SK-N-SH (cell line): ENCODE data around the gene MVB12B. TPM values are rescaled to one million over a fixed set of nuclear protein-coding genes. Genes with fewer than 3 reads are reported as not detected.

Source experiments
- CTCF ChIA-PET: fragments of 300-600, 350-600 bp; formaldehyde crosslinking; extraction: SDS; loops from one replicate; lab custom pipeline; 2021; lab: Yijun Ruan, JAX
- POLR2A ChIA-PET: fragments of 350-600 bp; sonication (Branson Sonifier 250); formaldehyde crosslinking; extraction: SDS; loops from one replicate; lab custom pipeline; 2020; ENCODE audit warnings: antibody characterized with exemption, inconsistent platforms; lab: Yijun Ruan, JAX
- DNase-seq: peaks from one replicate; pipeline ENCODE4 v3.0.0; 2012
- H2AFZ ChIP-seq: fragments of 200-600 bp; sonication (generic); 2 replicates; pipeline ENCODE4 v1.8.1; 2016; ENCODE audit warnings: antibody characterized with exemption, mild to moderate bottlenecking, low read depth
- H3F3A ChIP-seq: fragments of 200-600 bp; sonication (generic); replicated peaks from 2 replicates; pipeline ENCODE3; 2016; ENCODE audit warnings: antibody characterized with exemption, mild to moderate bottlenecking; ENCODE audit not compliant: insufficient read depth
- H3K27ac ChIP-seq, 2 experiments: fragments of 200-500 bp in 1 of 2; fragments of 200-600 bp in 1 of 2; sonication (Bioruptor generic) in 1 of 2; sonication (generic), shearing (Covaris generic) in 1 of 2; 2 replicates each; pipeline versions ENCODE4 v1.5.1 to v1.6.1; 2014 to 2016; ENCODE audit warnings: low read depth in 2 of 2, inconsistent platforms in 1 of 2, low read length in 1 of 2, mild to moderate bottlenecking in 1 of 2, mixed read lengths in 1 of 2
- H3K27me3 ChIP-seq: fragments of 200-600 bp; sonication (generic), shearing (Covaris generic); 2 replicates; pipeline ENCODE4 v1.6.1; 2016; ENCODE audit warnings: mixed run types; ENCODE audit not compliant: insufficient read depth
- H3K36me3 ChIP-seq, 2 experiments: fragments of 200-500 bp in 1 of 2; fragments of 200-600 bp in 1 of 2; sonication (Bioruptor generic) in 1 of 2; sonication (generic) in 1 of 2; replicated peaks in 1 of 2; 2 replicates each; pipeline versions ENCODE3 to v1.5.1; 2014 to 2016; ENCODE audit warnings: low read length in 1 of 2, mild to moderate bottlenecking in 1 of 2; ENCODE audit not compliant: insufficient read depth in 2 of 2, control insufficient read depth in 1 of 2
- H3K4me1 ChIP-seq, 2 experiments: fragments of 200-500 bp in 1 of 2; fragments of 200-600 bp in 1 of 2; sonication (Bioruptor generic) in 1 of 2; sonication (generic), shearing (Covaris generic) in 1 of 2; 2 replicates each; pipeline versions ENCODE4 v1.5.1 to v1.6.1; 2014 to 2016; ENCODE audit warnings: low read depth in 1 of 2, low read length in 1 of 2, mixed run types in 1 of 2; ENCODE audit not compliant: insufficient read depth in 2 of 2, control insufficient read depth in 1 of 2
- H3K4me2 ChIP-seq: fragments of 200-600 bp; sonication (generic), shearing (Covaris generic); 2 replicates; pipeline ENCODE4 v1.6.1; 2017; ENCODE audit warnings: mixed run types
- H3K4me3 ChIP-seq, 2 experiments: fragments of 200-500 bp in 1 of 2; fragments of 200-600 bp in 1 of 2; sonication (Bioruptor generic) in 1 of 2; sonication (generic), shearing (Covaris generic) in 1 of 2; 2 replicates each; pipeline versions ENCODE4 v1.5.1 to v1.8.1; 2014 to 2016; ENCODE audit warnings: low read depth in 2 of 2, inconsistent platforms in 1 of 2, low read length in 1 of 2, mild to moderate bottlenecking in 1 of 2, mixed read lengths in 1 of 2, moderate library complexity in 1 of 2
- H3K79me2 ChIP-seq: fragments of 200-600 bp; sonication (generic); 2 replicates; pipeline ENCODE4 v1.8.1; 2017; ENCODE audit warnings: mild to moderate bottlenecking; ENCODE audit not compliant: insufficient read depth
- H3K9ac ChIP-seq: fragments of 200-600 bp; sonication (generic); 2 replicates; pipeline ENCODE4 v1.6.1; 2017; ENCODE audit warnings: mixed run types
- H3K9me2 ChIP-seq: fragments of 200-600 bp; sonication (generic); 2 replicates; pipeline ENCODE4 v1.6.1; 2017; ENCODE audit warnings: mixed run types
- H3K9me3 ChIP-seq: fragments of 200-600 bp; sonication (generic); 2 replicates; pipeline ENCODE4 v1.6.1; 2017; ENCODE audit warnings: mixed run types, mild to moderate bottlenecking, moderate library complexity
- H4K20me1 ChIP-seq: fragments of 200-600 bp; sonication (generic); 2 replicates; pipeline ENCODE4 v1.6.1; 2017; ENCODE audit warnings: mild to moderate bottlenecking, mixed run types; ENCODE audit not compliant: insufficient read depth
- CTCF ChIP-seq: fragments of 200-600 bp; sonication (generic); IDR thresholded peaks from 2 replicates; pipeline ENCODE4 v1.6.1; 2017; ENCODE audit warnings: antibody characterized with exemption, mild to moderate bottlenecking, moderate library complexity
- ELF1 ChIP-seq: IDR thresholded peaks from 2 replicates; pipeline ENCODE4 v1.4.0; 2012
- EZH2phosphoT487 ChIP-seq: fragments of 200-600 bp; sonication (generic); IDR thresholded peaks from 2 replicates; pipeline ENCODE4 v1.6.1; 2017; ENCODE audit warnings: low read depth, mixed run types, mild to moderate bottlenecking, antibody characterized with exemption, moderate library complexity, borderline replicate concordance
- FOXM1 ChIP-seq: IDR thresholded peaks from 2 replicates; pipeline ENCODE4 v1.4.0; 2012; ENCODE audit warnings: low read depth, mild to moderate bottlenecking
- GATA2 ChIP-seq: sonication (generic); formaldehyde crosslinking; IDR thresholded peaks from 2 replicates; pipeline ENCODE4 v1.5.0; 2020; ENCODE audit warnings: mild to moderate bottlenecking, missing genetic modification reagents
- IRF3 ChIP-seq: fragments of 150-350 bp; IDR thresholded peaks from 2 replicates; pipeline ENCODE4 v1.6.1; 2016; ENCODE audit warnings: mild to moderate bottlenecking, low read depth, low read length
- JUND ChIP-seq: IDR thresholded peaks from 2 replicates; pipeline ENCODE4 v1.4.0; 2012
- MAX ChIP-seq: IDR thresholded peaks from 2 replicates; pipeline ENCODE4 v1.4.0; 2012; ENCODE audit warnings: low read depth
- PBX3 ChIP-seq: IDR thresholded peaks from 2 replicates; pipeline ENCODE4; 2012
- POLR2AphosphoS5 ChIP-seq: IDR thresholded peaks from 2 replicates; pipeline ENCODE4 v1.6.1; 2012; ENCODE audit warnings: low read depth, low read length
- SMC3 ChIP-seq: IDR thresholded peaks from 2 replicates; pipeline ENCODE4 v1.6.1; 2012; ENCODE audit warnings: low read depth, low read length, improper control_type of control experiment
- USF1 ChIP-seq: IDR thresholded peaks from 2 replicates; pipeline ENCODE4 v1.4.0; 2012; ENCODE audit warnings: low read depth, borderline replicate concordance
- USF2 ChIP-seq: fragments of 150-350 bp; IDR thresholded peaks from 2 replicates; pipeline ENCODE4 v1.6.1; 2017; ENCODE audit warnings: antibody characterized with exemption, low read length, low read depth, borderline replicate concordance
- ZBTB33 ChIP-seq: IDR thresholded peaks from 2 replicates; pipeline ENCODE4 v1.4.0; 2012; ENCODE audit warnings: low read depth, borderline replicate concordance
- WGBS: methylation state at CpG from one replicate; pipeline ENCODE4 v1.1.6; 2017; ENCODE audit warnings: low lambda C conversion rate; 5-methylcytosine and 5-hydroxymethylcytosine counted together
- polyA plus RNA-seq, 3 experiments: library from polyadenylated mRNA; depleted of rRNA; stranded (reverse); fragments of >200 nt; gene quantifications; 2 replicates each; pipeline ENCODE4 v1.2.3, GENCODE V29; 2012

Gene MVB12B
- polyA plus RNA-seq, 1 of the 3 experiments (the other 2 are of a cell fraction): 5.1 TPM

GRCh38 chr9:126316085-126316655 lies 10.5 kb upstream of the MVB12B start:
- Histone ChIP-seq H3K79me2 (no peaks in the 10 kb centered on the region), H3K36me3 (no peaks in the 10 kb centered on the region), H3K9ac (no peak overlapping the region), H3K27ac (no peak overlapping the region), H4K20me1 (no peaks in the 10 kb centered on the region), H3K4me2 (no peak overlapping the region), H3K27me3 (no peaks in the 10 kb centered on the region), H3K4me1 (no peaks in the 10 kb centered on the region), H3K9me2 (no peaks in the 10 kb centered on the region), H3K4me3 (no peak overlapping the region), H3K9me3 (no peaks in the 10 kb centered on the region)
- CTCF ChIA-PET: interaction anchor here (1.1 to 1.9 kb wide), 4 partner anchors 14 to 175 kb away, joined by 3 to 4 read pairs (median 4); no protein-coding TSS in a partner anchor
- no peak for DNase-seq
- 53% methylated on average over 3 of the region's 3 CpGs for WGBS
- POLR2A ChIA-PET: no interaction called here
- TF ChIP-seq ELF1 (no peak), CTCF (no peak), FOXM1 (no peak), EZH2phosphoT487 (no peak), PBX3 (no peak), USF2 (no peak), JUND (no peak), GATA2 (no peak), USF1 (no peak), IRF3 (no peak)
- TF ChIP-seq, all 33 proteins: peak for 0
- H2AFZ ChIP-seq: no peak overlapping the region
- no peaks in the 10 kb centered on the region for H3F3A ChIP-seq

GRCh38 chr9:126317513-126317912 lies 9.1 kb upstream of the MVB12B start:
- Histone ChIP-seq H3K27me3 (no peaks in the 10 kb centered on the region), H3K27ac (no peak overlapping the region), H3K9me2 (no peaks in the 10 kb centered on the region), H3F3A (no peaks in the 10 kb centered on the region), H4K20me1 (no peaks in the 10 kb centered on the region), H3K9me3 (no peaks in the 10 kb centered on the region), H3K9ac (no peak overlapping the region), H3K36me3 (no peaks in the 10 kb centered on the region), H3K4me2 (no peak overlapping the region), H2AFZ (no peak overlapping the region), H3K4me3 (no peak overlapping the region), H3K4me1 (no peaks in the 10 kb centered on the region), H3K79me2 (no peaks in the 10 kb centered on the region)
- ChIA-PET CTCF (interaction anchor here (0.6 to 2.4 kb wide), 6 partner anchors 9 to 1636 kb away, joined by 3 to 7 read pairs (median 3); partner anchors contain the start of gene MVB12B), POLR2A (no interaction called here)
- 87% methylated on average over 4 of the region's 4 CpGs for WGBS
- no peak for DNase-seq
- TF ChIP-seq POLR2AphosphoS5: no peak
- TF ChIP-seq ZBTB33: no peak
- TF ChIP-seq CTCF: peak; percentile 36; the same call in 1 of the 2 replicates
- TF ChIP-seq MAX: no peak
- peak; percentile 28 for TF ChIP-seq SMC3
- TF ChIP-seq USF1: no peak
